Posterior cingulate gyrus (tissue), 11 donors: ENCODE data around the gene ABTB1.
"Not testable (repeated sequence)": the region's sequence is repeated elsewhere in the genome, so short reads cannot be mapped to it uniquely, and the experiment has no call there.

Source experiments
- DNase-seq, 10 donors: peaks; one replicate each; pipeline versions ENCODE4 v3.0.0 to v3.0.0-alpha.2; 2020 to 2021; ENCODE audit warnings: mixed read lengths in 3 of 10
- intact Hi-C: fragments of 100-400 bp; cut with DNase I; formaldehyde crosslinking; loops from one replicate; pipeline ENCODE4 v1.15.1; 2023

ABTB1 gene

GRCh38 chr3:127670229-127670559 lies 2.6 kb upstream of the ABTB1 start:
- peak in 1 of 10 donors; percentile 4 for DNase-seq
- intact Hi-C loops, result no loop called here

- DNase-seq, result peak in 5 of 10 donors; percentile 5 to 81 (median 41)
- intact Hi-C loops, result no loop called here
Observed at GRCh38 chr3:127670761-127671522, 1.8 kb upstream of the ABTB1 start.

GRCh38 chr3:127671523-127672428 lies 976 bp upstream of the ABTB1 start:
- peak in 6 of 10 donors; percentile 7 to 89 (median 52) for DNase-seq

GRCh38 chr3:127673191-127674100 lies 694 bp downstream of the ABTB1 start:
- intact Hi-C loops, result no loop called here
- peak in 9 of 10 donors; percentile 14 to 91 (median 33) for DNase-seq

More at GRCh38 chr3:127671523-127672428, 976 bp upstream of the ABTB1 start:
- intact Hi-C loops, result no loop called here

GRCh38 chr3:127674101-127674721 lies 1.5 kb downstream of the ABTB1 start:
- DNase-seq, result peak; percentile 12 to 90 (median 58)
- intact Hi-C loops, result no loop called here

- peak in 8 of 10 donors; percentile 5 to 64 (median 12) for DNase-seq
- intact Hi-C loops, result no loop called here
Observed at GRCh38 chr3:127674790-127675189, 2.0 kb downstream of the ABTB1 start.

GRCh38 chr3:127675651-127676391 lies 3.1 kb downstream of the ABTB1 start:
- intact Hi-C loops, result no loop called here
- DNase-seq, result peak in 8 of 10 donors; percentile 1 to 82 (median 10)

GRCh38 chr3:127676456-127676855 lies 3.7 kb downstream of the ABTB1 start:
- DNase-seq, result peak in 5 of 10 donors; percentile 3 to 65 (median 7)
- intact Hi-C loops, result no loop called here

- peak in 7 of 10 donors; percentile 4 to 79 (median 13) for DNase-seq
- intact Hi-C loops, result no loop called here
Observed at GRCh38 chr3:127676921-127677351, 4.2 kb downstream of the ABTB1 start.

GRCh38 chr3:127677541-127678314 lies 5.0 kb downstream of the ABTB1 start:
- intact Hi-C loops, result no loop called here
- peak in 9 of 10 donors; percentile 1 to 81 (median 8) for DNase-seq

GRCh38 chr3:127678315-127678599 lies 5.5 kb downstream of the ABTB1 start:
- intact Hi-C loops, result no loop called here
- peak in 1 of 10 donors; percentile 22 for DNase-seq

GRCh38 chr3:127678611-127679533 lies 6.1 kb downstream of the ABTB1 start:
- intact Hi-C loops, result no loop called here

GRCh38 chr3:127679534-127680145 lies 6.9 kb downstream of the ABTB1 start:
- intact Hi-C loops, result no loop called here
- DNase-seq, result peak in 8 of 10 donors; percentile 2 to 74 (median 11)

More at GRCh38 chr3:127678611-127679533, 6.1 kb downstream of the ABTB1 start:
- peak in 9 of 10 donors; percentile 1 to 76 (median 14) for DNase-seq

- intact Hi-C loops, result no loop called here
- DNase-seq, result peak in 8 of 10 donors; percentile 4 to 81 (median 20)
Observed at GRCh38 chr3:127680146-127680661, 7.5 kb downstream of the ABTB1 start.

GRCh38 chr3:127680798-127681221 lies 8.1 kb downstream of the ABTB1 start:
- intact Hi-C loops, result no loop called here
- peak in 6 of 10 donors; percentile 1 to 78 (median 18) for DNase-seq

GRCh38 chr3:127682175-127682554 lies 9.4 kb downstream of the ABTB1 start:
- peak in 4 of 10 donors; percentile 1 to 51 (median 10) for DNase-seq
- intact Hi-C loops, result not testable (repeated sequence)
